NCI-H2227 treated with DMSO at 0.1 percent for 48 hours (cell line): ENCODE results near the gene GMNN.

Source experiments
- DNase-seq: peaks from one replicate; lab custom pipeline; 2025; lab: John Stamatoyannopoulos, UW

Gene GMNN

GRCh38 chr6:24807584-24807983, 32.8 kb downstream of the GMNN start:
- no peak for DNase-seq

- no peak for DNase-seq
These were observed 35.0 kb downstream of the GMNN start for GRCh38 chr6:24809728-24810127.

- no peak for DNase-seq
These were observed 43.6 kb downstream of the GMNN start for GRCh38 chr6:24818346-24818745.

- no peak for DNase-seq
These were observed 47.2 kb downstream of the GMNN start for GRCh38 chr6:24821860-24822444.

GRCh38 chr6:24822696-24823095, 48.0 kb downstream of the GMNN start:
- DNase-seq, result no peak

- no peak for DNase-seq
These were observed 48.4 kb downstream of the GMNN start for GRCh38 chr6:24823185-24823584.

- DNase-seq, result no peak
These were observed 49.6 kb downstream of the GMNN start for GRCh38 chr6:24824142-24824938.

- DNase-seq, result no peak
These were observed 50.4 kb downstream of the GMNN start for GRCh38 chr6:24825130-24825630.

GRCh38 chr6:24827162-24827561, 52.4 kb downstream of the GMNN start:
- no peak for DNase-seq

- no peak for DNase-seq
These were observed 53.2 kb downstream of the GMNN start for GRCh38 chr6:24827970-24828369.

GRCh38 chr6:24829657-24830056, 54.9 kb downstream of the GMNN start:
- no peak for DNase-seq

- DNase-seq, result no peak
These were observed 57.3 kb downstream of the GMNN start for GRCh38 chr6:24831771-24832716.

GRCh38 chr6:24832794-24833193, 58.1 kb downstream of the GMNN start:
- DNase-seq, result no peak

- DNase-seq, result peak; percentile 41
These were observed 59.1 kb downstream of the GMNN start for GRCh38 chr6:24833711-24834386.
